Stimulated activated CD8-positive, alpha-beta memory T cell treated with anti-CD3 and anti-CD28 coated beads, Interleukin-4, amount 100 ng/mL, for 1 hour (primary cell): Measurements from ENCODE around the gene CDK17.

Source experiments
- DNase-seq, 2 donors: peaks; one replicate each; pipeline ENCODE4 v3.0.0-alpha.2; 2020; ENCODE audit warnings: low read depth in 2 of 2, low spot score in 1 of 2

CDK17 gene

DNA sequence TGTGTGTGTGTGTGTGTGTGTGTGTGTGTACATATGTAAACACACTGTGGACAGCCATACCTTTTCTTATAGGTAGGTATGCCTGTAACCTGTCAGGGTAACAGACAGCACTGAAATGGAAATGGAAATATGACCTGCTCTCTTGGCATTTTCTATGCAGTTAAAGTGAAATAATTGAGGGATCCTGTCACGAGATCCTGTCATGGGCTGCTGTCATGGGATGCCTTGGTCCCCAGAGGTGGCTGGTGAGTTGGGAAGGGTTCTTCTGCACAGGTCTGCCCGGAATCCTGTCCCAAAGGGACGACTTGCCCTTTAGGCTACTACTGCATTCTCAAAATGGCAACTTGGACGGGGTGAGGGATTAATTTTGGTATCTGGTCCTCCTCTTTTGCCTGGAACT is 158.8 kb downstream of the CDK17 start:
- DNase-seq: no peak

DNA sequence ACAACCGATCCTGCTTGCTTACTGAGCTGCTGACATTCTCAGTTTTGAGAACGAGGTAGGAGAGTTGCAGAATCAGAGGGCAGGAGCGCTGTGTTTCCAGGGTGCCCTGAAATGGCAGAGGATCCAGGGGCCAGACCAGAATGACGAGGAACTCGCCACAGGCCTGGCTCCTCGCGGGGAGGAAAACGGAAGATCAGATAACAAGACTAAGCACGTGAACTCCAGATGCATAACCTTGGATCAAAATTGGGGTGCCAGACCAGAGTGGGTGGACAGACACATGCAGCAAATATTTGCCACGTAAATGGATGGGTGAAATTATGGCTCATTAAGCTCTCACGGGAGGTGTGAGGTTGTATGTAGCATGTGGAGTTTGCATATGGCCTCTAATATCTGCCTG is 159.6 kb downstream of the CDK17 start:
- DNase-seq: no peak

DNA sequence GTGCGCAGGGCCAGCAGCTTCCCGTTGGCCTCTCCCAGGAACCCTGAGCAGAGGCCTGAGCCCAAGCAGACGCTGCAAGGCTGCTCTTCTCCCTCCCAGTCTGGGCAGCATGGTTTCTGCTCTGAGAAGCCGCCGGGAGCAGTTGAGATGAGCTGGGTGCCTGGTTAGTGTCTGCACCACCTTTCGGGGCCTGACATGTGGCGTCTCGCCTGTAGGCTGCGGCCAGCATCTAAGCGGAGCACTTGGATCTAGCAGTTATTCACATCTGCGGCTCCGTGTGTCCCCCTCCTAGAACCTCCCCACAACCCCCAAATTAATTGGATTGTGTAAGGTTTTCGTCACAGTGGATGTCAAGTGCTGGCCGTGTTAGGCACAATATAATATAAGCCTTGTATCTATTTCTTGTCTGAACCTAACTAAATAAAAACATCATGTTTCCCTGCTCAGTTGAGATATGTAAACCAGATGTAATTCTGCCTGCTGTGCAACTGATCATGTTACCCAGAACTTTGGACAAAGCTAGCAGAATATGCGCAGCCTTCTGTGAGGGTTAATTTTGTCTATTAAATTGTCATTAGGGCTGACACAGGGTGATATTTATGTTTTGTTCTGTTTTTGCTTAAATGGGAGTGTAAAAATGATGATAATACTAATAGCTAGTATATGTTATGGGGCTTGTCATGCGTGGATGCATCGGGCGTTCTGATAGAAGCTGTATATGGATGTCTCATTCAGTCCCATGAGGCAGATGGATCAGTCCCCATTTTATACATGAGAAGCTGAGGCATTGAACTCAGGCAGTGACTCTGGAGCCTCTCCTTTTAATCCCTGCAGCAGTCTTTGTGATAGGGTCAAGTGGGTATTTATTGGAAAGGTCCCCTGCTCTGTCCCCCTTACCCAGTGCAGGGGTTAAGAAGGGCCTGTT is 160.3 kb downstream of the CDK17 start:
- DNase-seq: no peak

DNA sequence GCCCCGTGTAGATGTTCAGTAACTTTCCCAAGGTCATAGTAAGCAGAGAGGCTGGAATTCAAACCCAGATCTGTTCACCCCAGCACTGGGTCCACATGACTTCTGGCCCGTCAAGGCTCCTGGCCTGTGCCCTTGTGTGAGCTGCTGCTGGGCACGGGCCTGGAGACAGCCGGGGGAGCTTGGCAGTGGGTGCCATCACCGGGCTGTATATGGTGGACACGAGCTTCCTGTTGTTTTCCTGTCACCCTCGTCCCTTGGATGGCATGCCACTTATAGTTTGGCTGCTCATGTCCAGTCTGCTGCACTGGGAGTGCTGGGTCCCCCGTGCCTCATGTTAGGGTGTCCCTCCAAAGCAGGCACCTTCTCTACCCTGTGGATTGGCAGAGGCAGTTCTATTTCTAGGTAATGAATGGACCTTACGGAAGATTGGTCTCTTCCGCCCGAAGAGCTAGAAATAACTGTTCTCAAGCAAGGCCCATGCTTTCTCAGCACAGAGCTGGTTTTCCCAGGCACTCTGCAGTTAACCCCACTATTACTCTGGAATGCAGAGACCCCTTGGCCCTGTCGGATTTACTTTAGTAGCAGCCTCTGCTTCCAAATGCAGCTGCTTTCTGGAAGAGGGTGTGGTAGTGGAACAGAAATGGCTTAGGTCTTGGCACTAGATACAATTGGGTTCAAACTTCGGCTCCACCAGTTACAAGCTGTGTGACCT is 161.7 kb downstream of the CDK17 start:
- DNase-seq: no peak

DNA sequence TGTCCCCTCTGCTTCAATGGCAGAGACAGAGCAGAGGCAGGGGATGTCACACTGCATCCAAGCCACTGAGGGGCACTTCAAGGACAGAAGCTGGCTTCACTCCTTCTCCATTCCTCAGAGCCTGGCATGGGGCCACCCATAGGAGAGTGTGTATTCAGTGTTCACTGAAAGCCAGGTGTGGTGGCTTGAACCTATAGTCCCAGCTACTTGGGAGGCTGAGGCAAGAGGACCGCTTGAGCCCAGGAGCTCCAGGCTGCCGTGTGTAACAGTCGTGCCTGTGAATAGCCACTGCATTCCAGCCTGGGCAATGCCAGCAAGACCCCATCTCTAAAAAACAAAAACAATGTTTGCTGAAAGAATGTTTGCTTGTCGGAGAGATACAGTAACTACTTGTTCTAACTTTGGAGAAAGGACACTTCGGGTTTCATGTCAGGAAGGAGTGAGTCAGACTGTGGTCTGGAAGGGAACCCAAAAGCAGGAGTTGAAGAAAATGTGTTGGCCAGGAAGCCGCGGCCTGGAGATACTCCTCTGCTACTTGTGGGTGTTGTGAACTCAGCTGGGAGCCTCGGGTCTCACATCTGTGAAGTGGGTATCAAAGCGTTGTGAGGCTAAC is 162.7 kb downstream of the CDK17 start:
- DNase-seq: peak; percentile 21 to 27

DNA sequence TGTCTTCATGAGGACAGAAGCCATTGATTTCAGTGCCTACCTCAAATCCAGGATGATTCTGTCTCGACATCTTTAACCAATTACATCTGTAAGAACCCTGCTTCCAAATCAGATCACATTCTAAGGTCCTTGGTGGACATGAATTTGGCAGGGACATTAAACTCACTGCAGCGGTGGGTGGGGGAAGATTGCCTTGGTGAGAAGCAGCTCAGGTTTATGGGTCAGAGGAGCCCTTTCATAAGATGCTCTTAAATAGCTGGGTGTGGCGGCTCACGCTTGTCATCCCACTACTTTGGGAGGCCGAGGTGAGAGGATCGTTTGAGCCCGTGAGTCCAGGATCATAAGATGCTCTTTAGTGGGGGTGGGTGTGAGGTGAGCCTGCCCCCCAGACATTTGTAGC is 163.2 kb downstream of the CDK17 start:
- DNase-seq: no peak

DNA sequence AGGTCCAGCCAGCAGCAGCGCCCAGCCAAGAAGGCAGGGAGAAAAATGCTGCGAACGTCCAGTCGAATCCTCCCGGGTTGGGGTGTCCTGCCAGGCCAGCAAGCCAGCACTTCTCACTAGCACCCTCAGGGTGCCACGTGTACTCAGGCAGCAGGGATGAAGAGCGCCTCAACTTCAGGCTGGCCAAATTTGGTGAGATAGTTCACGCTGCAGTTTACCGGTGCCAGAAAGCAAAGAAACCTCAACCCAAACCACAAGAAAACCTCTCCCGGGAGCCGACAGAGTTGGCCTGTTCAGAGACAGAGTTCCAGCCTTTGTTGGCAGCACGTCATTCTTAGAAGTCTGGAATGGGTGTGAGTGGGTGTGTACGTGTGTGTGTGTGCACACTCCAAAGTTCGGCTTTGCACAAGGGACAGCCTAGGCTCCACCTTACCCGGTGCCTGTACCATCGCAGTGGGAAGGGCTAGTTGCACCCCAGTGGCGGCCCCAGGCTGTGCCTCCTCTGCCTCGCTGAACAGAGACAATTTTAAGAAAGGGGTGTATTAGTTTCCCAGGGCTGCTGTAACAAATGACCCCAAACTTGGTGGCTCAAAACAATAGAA is 163.9 kb downstream of the CDK17 start:
- DNase-seq: no peak

DNA sequence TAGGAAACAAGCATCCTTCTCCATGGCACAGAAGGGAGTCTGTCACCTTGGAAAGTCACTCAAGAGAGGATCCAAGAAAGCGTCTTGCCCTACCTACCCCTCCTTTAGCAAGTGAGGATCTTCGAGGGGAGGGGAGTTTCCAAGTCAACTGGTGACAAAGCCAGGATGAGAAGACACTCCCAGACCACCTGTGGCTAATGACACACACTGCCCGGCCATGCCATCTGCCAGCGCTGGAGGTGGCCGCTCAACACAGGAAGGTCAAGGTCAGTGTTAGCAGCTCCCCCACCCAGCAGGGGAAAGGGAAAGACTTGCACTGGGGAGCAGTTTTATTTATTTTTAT is 164.8 kb downstream of the CDK17 start:
- DNase-seq: no peak

DNA sequence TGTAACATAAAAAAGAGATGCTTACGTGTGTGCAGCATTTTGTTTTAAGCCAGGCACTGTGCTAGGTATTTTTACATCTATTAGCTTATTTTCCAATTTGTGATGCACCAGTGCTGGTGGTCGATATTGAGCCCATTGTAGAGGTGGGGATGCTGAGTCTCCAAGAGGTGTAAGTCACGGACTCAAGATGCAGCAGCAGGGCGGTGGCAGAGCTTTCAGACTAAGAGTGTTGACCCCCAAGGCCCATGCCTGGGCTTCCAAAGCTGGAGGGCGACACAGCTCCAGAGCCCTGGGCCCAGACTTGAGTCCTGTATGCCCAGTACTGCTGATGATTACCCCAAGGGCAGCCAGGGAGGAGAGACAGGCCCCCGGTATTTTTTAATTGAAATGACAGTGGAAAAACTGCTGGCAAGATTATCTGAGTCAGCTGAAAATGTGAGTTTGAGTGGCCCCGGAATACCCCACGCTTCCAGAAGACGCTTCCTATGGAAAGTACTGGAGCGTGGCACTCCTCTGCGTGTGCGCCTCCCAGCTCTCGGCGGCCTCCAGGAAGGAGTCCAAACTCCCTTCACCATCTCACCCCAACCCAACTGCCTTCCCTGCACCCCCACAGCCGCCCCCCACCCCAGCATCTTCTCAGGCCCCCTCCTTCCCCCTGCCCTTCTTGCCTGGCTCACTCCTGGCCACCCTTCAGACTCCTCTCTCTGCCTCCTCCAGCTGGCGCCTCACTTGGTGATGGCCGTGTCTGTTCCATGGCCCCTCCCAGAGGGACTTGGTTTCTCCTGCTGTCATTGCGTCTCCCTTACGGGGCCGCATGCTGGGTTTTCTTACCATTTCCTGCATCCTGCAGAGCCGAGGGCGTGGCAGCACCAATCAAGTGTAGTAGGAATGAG is 165.4 kb downstream of the CDK17 start:
- DNase-seq: no peak

DNA sequence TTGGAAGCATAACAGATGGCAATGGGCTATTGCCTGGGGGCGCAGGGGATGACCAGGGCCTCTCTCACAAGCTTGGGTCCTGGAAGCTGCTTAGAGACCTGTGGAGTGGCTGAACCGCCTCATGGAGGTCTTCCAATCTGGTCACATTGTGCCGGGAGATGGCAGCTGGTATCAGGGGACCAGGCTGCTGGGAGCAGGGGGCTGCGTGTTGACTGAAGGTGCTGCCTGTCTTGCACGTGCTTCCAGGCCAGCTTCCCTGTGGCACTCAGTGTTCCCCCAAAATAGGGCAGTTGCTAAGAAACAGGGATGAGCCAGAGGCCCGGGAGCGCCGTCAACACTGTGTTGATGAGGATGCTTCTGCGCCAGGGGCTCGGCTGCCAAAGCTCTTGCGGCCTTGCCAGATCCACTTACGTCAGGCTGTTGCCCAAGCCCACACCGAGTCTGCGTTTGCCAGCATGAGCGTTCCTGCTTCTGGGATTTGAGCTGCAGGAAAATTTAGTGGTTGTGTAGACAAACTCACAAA is 166.2 kb downstream of the CDK17 start:
- DNase-seq: no peak

DNA sequence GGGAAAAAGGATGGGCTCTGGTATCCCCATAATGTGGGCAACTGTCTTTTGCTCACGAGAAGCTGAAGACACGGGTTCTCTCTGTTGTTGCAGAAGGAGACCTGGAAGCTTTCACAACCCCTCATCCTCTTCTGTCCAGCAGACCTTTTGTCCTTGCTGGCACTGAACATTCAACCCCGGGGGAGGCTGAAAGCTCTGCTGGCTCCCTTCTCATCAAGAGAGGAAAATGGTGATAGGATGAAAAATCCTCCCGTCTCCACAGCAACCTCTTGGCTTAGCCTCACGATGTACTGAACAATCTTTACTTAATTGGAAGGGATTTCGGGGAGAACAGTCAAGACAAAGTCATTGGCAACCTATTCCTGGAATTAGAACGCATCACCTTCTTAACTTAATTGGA is 167.1 kb downstream of the CDK17 start:
- no peak for DNase-seq

DNA sequence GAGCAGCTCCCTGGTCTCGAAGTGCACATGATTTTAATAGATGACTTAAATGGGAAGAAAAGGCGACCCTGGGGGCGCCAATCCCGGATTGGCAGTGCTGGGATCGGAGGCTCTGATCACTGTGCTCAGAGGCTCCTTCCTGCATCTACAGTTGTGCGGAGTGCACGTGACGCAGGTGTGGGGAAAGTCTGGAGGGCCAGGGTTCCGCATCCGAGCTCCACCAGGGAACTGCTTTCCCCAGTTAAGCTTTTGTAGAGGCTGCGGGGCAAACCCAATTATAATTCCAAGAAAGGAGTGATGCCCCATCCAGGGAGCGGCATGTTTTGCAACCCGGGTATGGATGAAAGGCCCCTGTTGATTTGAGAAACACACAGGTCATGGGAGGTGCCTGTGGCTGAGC is 169.6 kb downstream of the CDK17 start:
- DNase-seq: no peak

DNA sequence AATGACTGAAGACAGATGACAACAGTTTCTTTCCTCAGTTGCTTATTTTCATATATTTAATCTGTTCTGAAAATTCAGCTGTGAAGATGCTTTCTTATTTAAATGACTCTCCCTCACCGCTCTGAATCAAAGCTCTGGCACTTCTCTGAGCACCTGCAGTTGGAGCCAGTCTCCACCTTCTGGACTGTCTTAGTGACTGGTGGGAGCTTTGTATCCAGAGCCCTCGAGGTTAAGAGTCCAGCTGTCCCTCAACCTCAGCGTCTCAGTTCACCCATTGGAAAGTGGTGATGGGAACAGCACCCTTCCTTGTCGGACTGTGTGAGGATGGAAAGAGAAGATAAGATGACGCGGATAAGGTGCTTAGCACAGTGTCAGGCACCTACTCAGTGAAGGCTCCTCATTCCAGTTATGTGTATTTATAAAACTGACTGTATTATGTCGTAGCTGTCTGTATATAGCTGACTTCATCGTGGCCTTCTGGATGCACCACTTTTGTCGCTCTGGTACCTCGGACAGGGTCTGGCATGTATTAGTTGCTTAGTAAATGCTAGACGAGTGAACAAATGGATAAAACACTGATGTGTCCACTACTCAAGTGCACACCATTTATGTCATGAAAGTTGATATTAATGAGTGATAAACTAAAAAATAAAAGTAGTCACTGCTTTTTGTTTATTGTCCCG is 171.5 kb downstream of the CDK17 start:
- no peak for DNase-seq
